T follicular helper cell (primary cell): Measurements from ENCODE around the gene TJP3.

Experiments used
- DNase-seq: peaks from one replicate; pipeline ENCODE4 v3.0.0-alpha.2; 2020; ENCODE audit warnings: low read depth

Gene TJP3

GRCh38 chr19:3716147-3716668 lies 8.0 kb downstream of the TJP3 start:
- no peak for DNase-seq

GRCh38 chr19:3719868-3720267 lies 11.7 kb downstream of the TJP3 start:
- DNase-seq, result no peak

- DNase-seq, result no peak
Observed at GRCh38 chr19:3720349-3720917, 12.2 kb downstream of the TJP3 start.

- DNase-seq, result peak; percentile 86
Observed at GRCh38 chr19:3721131-3721886, 13.1 kb downstream of the TJP3 start.

GRCh38 chr19:3721887-3722442 lies 13.8 kb downstream of the TJP3 start:
- no peak for DNase-seq

- DNase-seq, result no peak
Observed at GRCh38 chr19:3722443-3723109, 14.4 kb downstream of the TJP3 start.

GRCh38 chr19:3723110-3723488 lies 14.9 kb downstream of the TJP3 start:
- no peak for DNase-seq

- DNase-seq, result no peak
Observed at GRCh38 chr19:3723883-3724282, 15.7 kb downstream of the TJP3 start.

- no peak for DNase-seq
Observed at GRCh38 chr19:3725121-3725520, 16.9 kb downstream of the TJP3 start.

- no peak for DNase-seq
Observed at GRCh38 chr19:3725640-3726310, 17.6 kb downstream of the TJP3 start.

- DNase-seq, result no peak
Observed at GRCh38 chr19:3730457-3730958, 22.3 kb downstream of the TJP3 start.

- no peak for DNase-seq
Observed at GRCh38 chr19:3732108-3732507, 23.9 kb downstream of the TJP3 start.

- DNase-seq, result no peak
Observed at GRCh38 chr19:3733549-3734309, 25.5 kb downstream of the TJP3 start.

GRCh38 chr19:3734310-3734600 lies 26.1 kb downstream of the TJP3 start:
- DNase-seq, result no peak

- no peak for DNase-seq
Observed at GRCh38 chr19:3736106-3736724, 28.0 kb downstream of the TJP3 start.

GRCh38 chr19:3737487-3738205 lies 29.5 kb downstream of the TJP3 start:
- no peak for DNase-seq

- DNase-seq, result no peak
Observed at GRCh38 chr19:3738477-3739220, 30.5 kb downstream of the TJP3 start.

- DNase-seq, result no peak
Observed at GRCh38 chr19:3740431-3740830, 32.2 kb downstream of the TJP3 start.

- DNase-seq, result no peak
Observed at GRCh38 chr19:3743486-3743885, 35.3 kb downstream of the TJP3 start.
